Measurements from ENCODE around the gene ACTN4. TPM values are rescaled to one million over a fixed set of nuclear protein-coding genes. Genes with fewer than 3 reads are reported as not detected.

ACTN4 gene
- total and polyA plus RNA-seq, 2 experiments from 2014 or later: 68.9 to 427 TPM

DNA sequence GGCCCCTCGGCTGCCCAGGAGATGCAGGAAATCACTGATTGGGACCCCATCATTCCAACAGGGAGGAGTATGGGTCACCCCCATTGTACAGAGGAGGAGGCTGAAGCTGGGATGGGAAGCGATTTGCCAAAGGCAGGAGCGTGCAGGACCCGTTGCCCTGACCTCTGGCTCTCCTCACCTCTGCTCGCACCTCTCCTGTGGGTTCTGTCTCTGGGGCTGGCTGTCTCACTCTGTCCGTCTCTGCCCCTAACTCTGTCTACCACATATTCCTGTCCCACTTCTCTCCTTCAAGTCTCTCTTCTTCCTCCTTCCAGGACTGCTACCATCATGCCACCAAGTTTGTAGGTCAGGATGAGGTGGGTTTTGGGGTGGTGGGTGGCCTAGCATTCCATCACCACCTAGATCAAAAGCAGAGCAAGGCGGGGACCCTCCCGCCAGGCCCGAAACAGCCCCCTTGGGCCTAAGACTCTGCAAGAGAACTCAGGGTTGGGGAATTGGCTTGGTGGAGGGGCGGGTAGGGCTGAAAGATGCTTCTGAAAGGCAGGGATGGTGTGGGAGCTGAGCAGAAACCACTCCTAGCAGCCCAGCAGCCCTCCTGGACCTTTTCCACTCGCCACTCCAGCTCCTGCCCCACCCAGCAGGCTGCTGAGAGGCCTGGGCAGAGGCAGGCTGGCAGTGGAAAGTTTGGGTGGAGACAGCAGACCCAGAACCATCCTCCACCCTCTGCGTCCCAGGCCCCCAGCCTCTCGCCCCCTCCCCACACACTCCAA, 126.9 kb downstream of the ACTN4 start:
- Mint-ChIP-seq H3K36me3 (ENCODE audit: low read depth) (no peaks in the 10 kb centered on the region; the same call in 2 of the 3 replicates), H3K4me3 (no peak overlapping the region), H3K27ac (no peak overlapping the region), H3K27me3 (ENCODE audit: insufficient read depth, low read depth, poor library complexity) (peaks cover 3% of the 10 kb centered on the region), H3K4me1 (peaks cover under 1% of the 10 kb centered on the region; the same call in 2 of the 3 replicates), H3K9me3 (no peaks in the 10 kb centered on the region; the same call in 2 of the 3 replicates)
- Histone ChIP-seq H3K27ac (ENCODE audit: low read depth) (no peak overlapping the region), H2AFZ (no peak overlapping the region; the same call in 1 of the 2 replicates), H4K20me1 (replicated peaks; ENCODE audit: insufficient read depth) (no peaks in the 10 kb centered on the region), H3K36me3 (ENCODE audit: insufficient read depth) (no peaks in the 10 kb centered on the region), H3K9me2 (ENCODE audit: insufficient read depth) (no peaks in the 10 kb centered on the region), H3K79me2 (replicated peaks; ENCODE audit: insufficient read depth) (no peaks in the 10 kb centered on the region), H3K27me3 (ENCODE audit: insufficient read depth) (0 out of 2 replicates have a peak, but pooled peaks cover 4% of the 10 kb centered on the region), H3F3A (replicated peaks; ENCODE audit: low read depth) (0 out of 2 replicates have a peak, but pooled peaks cover 2% of the 10 kb centered on the region), H3K4me2 (no peak overlapping the region), H3K4me1 (ENCODE audit: insufficient read depth) (no peaks in the 10 kb centered on the region), H3K4me3 (no peak overlapping the region)
- TF ChIP-seq CREB1 (CRISPR knock-in tag; IDR thresholded peaks at IDR 0.05; ENCODE audit: low read depth) (no peak), EZH2phosphoT487 (IDR thresholded peaks at IDR 0.05; ENCODE audit: unreplicated experiment) (no peak), ZNF331 (CRISPR knock-in tag; IDR thresholded peaks at IDR 0.05; ENCODE audit: low read depth) (no peak), STAT1 (IDR thresholded peaks at IDR 0.05; ENCODE audit: unreplicated experiment) (no peak), JUNB (IDR thresholded peaks at IDR 0.05; ENCODE audit: unreplicated experiment) (no peak), NANOG (IDR thresholded peaks at IDR 0.05; ENCODE audit: borderline replicate concordance) (no peak), EZH2 (IDR thresholded peaks at IDR 0.05; ENCODE audit: low read depth, unreplicated experiment) (no peak), ZNF114 (CRISPR knock-in tag; IDR thresholded peaks at IDR 0.05) (no peak), POLR2AphosphoS5 (IDR thresholded peaks at IDR 0.05; ENCODE audit: low read depth) (no peak)
- TF ChIP-seq, protein P1, sequence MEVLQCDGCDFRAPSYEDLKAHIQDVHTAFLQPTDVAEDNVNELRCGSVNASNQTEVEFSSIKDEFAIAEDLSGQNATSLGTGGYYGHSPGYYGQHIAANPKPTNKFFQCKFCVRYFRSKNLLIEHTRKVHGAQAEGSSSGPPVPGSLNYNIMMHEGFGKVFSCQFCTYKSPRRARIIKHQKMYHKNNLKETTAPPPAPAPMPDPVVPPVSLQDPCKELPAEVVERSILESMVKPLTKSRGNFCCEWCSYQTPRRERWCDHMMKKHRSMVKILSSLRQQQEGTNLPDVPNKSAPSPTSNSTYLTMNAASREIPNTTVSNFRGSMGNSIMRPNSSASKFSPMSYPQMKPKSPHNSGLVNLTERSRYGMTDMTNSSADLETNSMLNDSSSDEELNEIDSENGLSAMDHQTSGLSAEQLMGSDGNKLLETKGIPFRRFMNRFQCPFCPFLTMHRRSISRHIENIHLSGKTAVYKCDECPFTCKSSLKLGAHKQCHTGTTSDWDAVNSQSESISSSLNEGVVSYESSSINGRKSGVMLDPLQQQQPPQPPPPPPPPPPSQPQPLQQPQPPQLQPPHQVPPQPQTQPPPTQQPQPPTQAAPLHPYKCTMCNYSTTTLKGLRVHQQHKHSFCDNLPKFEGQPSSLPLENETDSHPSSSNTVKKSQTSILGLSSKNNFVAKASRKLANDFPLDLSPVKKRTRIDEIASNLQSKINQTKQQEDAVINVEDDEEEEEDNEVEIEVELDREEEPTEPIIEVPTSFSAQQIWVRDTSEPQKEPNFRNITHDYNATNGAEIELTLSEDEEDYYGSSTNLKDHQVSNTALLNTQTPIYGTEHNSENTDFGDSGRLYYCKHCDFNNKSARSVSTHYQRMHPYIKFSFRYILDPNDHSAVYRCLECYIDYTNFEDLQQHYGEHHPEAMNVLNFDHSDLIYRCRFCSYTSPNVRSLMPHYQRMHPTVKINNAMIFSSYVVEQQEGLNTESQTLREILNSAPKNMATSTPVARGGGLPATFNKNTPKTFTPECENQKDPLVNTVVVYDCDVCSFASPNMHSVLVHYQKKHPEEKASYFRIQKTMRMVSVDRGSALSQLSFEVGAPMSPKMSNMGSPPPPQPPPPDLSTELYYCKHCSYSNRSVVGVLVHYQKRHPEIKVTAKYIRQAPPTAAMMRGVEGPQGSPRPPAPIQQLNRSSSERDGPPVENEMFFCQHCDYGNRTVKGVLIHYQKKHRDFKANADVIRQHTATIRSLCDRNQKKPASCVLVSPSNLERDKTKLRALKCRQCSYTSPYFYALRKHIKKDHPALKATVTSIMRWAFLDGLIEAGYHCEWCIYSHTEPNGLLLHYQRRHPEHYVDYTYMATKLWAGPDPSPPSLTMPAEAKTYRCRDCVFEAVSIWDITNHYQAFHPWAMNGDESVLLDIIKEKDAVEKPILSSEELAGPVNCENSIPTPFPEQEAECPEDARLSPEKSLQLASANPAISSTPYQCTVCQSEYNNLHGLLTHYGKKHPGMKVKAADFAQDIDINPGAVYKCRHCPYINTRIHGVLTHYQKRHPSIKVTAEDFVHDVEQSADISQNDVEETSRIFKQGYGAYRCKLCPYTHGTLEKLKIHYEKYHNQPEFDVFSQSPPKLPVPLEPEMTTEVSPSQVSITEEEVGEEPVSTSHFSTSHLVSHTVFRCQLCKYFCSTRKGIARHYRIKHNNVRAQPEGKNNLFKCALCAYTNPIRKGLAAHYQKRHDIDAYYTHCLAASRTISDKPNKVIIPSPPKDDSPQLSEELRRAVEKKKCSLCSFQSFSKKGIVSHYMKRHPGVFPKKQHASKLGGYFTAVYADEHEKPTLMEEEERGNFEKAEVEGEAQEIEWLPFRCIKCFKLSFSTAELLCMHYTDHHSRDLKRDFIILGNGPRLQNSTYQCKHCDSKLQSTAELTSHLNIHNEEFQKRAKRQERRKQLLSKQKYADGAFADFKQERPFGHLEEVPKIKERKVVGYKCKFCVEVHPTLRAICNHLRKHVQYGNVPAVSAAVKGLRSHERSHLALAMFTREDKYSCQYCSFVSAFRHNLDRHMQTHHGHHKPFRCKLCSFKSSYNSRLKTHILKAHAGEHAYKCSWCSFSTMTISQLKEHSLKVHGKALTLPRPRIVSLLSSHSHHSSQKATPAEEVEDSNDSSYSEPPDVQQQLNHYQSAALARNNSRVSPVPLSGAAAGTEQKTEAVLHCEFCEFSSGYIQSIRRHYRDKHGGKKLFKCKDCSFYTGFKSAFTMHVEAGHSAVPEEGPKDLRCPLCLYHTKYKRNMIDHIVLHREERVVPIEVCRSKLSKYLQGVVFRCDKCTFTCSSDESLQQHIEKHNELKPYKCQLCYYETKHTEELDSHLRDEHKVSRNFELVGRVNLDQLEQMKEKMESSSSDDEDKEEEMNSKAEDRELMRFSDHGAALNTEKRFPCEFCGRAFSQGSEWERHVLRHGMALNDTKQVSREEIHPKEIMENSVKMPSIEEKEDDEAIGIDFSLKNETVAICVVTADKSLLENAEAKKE (CRISPR knock-in tag; IDR thresholded peaks at IDR 0.05): no peak
- TF ChIP-seq, protein P2, sequence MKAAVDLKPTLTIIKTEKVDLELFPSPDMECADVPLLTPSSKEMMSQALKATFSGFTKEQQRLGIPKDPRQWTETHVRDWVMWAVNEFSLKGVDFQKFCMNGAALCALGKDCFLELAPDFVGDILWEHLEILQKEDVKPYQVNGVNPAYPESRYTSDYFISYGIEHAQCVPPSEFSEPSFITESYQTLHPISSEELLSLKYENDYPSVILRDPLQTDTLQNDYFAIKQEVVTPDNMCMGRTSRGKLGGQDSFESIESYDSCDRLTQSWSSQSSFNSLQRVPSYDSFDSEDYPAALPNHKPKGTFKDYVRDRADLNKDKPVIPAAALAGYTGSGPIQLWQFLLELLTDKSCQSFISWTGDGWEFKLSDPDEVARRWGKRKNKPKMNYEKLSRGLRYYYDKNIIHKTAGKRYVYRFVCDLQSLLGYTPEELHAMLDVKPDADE (IDR thresholded peaks at IDR 0.05): no peak
- TF ChIP-seq, protein P3, sequence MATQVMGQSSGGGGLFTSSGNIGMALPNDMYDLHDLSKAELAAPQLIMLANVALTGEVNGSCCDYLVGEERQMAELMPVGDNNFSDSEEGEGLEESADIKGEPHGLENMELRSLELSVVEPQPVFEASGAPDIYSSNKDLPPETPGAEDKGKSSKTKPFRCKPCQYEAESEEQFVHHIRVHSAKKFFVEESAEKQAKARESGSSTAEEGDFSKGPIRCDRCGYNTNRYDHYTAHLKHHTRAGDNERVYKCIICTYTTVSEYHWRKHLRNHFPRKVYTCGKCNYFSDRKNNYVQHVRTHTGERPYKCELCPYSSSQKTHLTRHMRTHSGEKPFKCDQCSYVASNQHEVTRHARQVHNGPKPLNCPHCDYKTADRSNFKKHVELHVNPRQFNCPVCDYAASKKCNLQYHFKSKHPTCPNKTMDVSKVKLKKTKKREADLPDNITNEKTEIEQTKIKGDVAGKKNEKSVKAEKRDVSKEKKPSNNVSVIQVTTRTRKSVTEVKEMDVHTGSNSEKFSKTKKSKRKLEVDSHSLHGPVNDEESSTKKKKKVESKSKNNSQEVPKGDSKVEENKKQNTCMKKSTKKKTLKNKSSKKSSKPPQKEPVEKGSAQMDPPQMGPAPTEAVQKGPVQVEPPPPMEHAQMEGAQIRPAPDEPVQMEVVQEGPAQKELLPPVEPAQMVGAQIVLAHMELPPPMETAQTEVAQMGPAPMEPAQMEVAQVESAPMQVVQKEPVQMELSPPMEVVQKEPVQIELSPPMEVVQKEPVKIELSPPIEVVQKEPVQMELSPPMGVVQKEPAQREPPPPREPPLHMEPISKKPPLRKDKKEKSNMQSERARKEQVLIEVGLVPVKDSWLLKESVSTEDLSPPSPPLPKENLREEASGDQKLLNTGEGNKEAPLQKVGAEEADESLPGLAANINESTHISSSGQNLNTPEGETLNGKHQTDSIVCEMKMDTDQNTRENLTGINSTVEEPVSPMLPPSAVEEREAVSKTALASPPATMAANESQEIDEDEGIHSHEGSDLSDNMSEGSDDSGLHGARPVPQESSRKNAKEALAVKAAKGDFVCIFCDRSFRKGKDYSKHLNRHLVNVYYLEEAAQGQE (IDR thresholded peaks at IDR 0.05; ENCODE audit: unreplicated experiment): no peak
- TF ChIP-seq, protein P4, sequence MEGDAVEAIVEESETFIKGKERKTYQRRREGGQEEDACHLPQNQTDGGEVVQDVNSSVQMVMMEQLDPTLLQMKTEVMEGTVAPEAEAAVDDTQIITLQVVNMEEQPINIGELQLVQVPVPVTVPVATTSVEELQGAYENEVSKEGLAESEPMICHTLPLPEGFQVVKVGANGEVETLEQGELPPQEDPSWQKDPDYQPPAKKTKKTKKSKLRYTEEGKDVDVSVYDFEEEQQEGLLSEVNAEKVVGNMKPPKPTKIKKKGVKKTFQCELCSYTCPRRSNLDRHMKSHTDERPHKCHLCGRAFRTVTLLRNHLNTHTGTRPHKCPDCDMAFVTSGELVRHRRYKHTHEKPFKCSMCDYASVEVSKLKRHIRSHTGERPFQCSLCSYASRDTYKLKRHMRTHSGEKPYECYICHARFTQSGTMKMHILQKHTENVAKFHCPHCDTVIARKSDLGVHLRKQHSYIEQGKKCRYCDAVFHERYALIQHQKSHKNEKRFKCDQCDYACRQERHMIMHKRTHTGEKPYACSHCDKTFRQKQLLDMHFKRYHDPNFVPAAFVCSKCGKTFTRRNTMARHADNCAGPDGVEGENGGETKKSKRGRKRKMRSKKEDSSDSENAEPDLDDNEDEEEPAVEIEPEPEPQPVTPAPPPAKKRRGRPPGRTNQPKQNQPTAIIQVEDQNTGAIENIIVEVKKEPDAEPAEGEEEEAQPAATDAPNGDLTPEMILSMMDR (conservative IDR thresholded peaks at IDR 0.05; ENCODE audit: low read depth in 2 of 2): no peak
- ATAC-seq (no peak), DNase-seq (ENCODE audit: low spot score) (no peak)

Measured in GM23338 (cell line).